Stimulated activated CD4-positive, alpha-beta T cell treated with anti-CD3 and anti-CD28 coated beads, Interleukin-2, amount 100 ng/mL, for 48 hours (primary cell): ENCODE data around the gene PDZRN3.

Source experiments
- DNase-seq, 2 donors: peaks; one replicate each; pipeline ENCODE4 v3.0.0-alpha.2; 2020

Gene PDZRN3

GRCh38 chr3:73552700-73553099, 72.0 kb downstream of the PDZRN3 start:
- no peak for DNase-seq

GRCh38 chr3:73550032-73550431, 74.7 kb downstream of the PDZRN3 start:
- no peak for DNase-seq

- no peak for DNase-seq
These were observed 75.6 kb downstream of the PDZRN3 start for GRCh38 chr3:73549051-73549600.

GRCh38 chr3:73548436-73548835, 76.3 kb downstream of the PDZRN3 start:
- no peak for DNase-seq

GRCh38 chr3:73547427-73548248, 77.1 kb downstream of the PDZRN3 start:
- DNase-seq, result no peak

- no peak for DNase-seq
These were observed 77.8 kb downstream of the PDZRN3 start for GRCh38 chr3:73546961-73547360.

- no peak for DNase-seq
These were observed 81.3 kb downstream of the PDZRN3 start for GRCh38 chr3:73543412-73543811.

GRCh38 chr3:73542136-73542535, 82.6 kb downstream of the PDZRN3 start:
- DNase-seq, result no peak

- DNase-seq, result no peak
These were observed 83.6 kb downstream of the PDZRN3 start for GRCh38 chr3:73540969-73541740.

- no peak for DNase-seq
These were observed 86.3 kb downstream of the PDZRN3 start for GRCh38 chr3:73538486-73538885.

GRCh38 chr3:73536952-73537351, 87.8 kb downstream of the PDZRN3 start:
- no peak for DNase-seq

- DNase-seq, result no peak
These were observed 88.3 kb downstream of the PDZRN3 start for GRCh38 chr3:73536336-73536895.

- DNase-seq, result no peak
These were observed 88.8 kb downstream of the PDZRN3 start for GRCh38 chr3:73535931-73536330.

GRCh38 chr3:73535137-73535536, 89.6 kb downstream of the PDZRN3 start:
- DNase-seq, result no peak

GRCh38 chr3:73530022-73530396, 94.7 kb downstream of the PDZRN3 start:
- DNase-seq, result no peak

- DNase-seq, result no peak
These were observed 95.3 kb downstream of the PDZRN3 start for GRCh38 chr3:73529308-73530021.

- DNase-seq, result no peak
These were observed 99.2 kb downstream of the PDZRN3 start for GRCh38 chr3:73525591-73525990.

GRCh38 chr3:73523661-73524060, 101.1 kb downstream of the PDZRN3 start:
- no peak for DNase-seq

GRCh38 chr3:73521734-73522336, 102.9 kb downstream of the PDZRN3 start:
- DNase-seq, result no peak

- no peak for DNase-seq
These were observed 103.7 kb downstream of the PDZRN3 start for GRCh38 chr3:73520931-73521461.

GRCh38 chr3:73516631-73517030, 108.1 kb downstream of the PDZRN3 start:
- no peak for DNase-seq

GRCh38 chr3:73513260-73513659, 111.5 kb downstream of the PDZRN3 start:
- no peak for DNase-seq
